Type B pancreatic cell (in vitro differentiated cells): ENCODE measurements around the gene GSTCD. TPM values are rescaled to one million over a fixed set of nuclear protein-coding genes. Genes with fewer than 3 reads are reported as not detected.

ENCODE experiments used
- DNase-seq: peaks from one replicate; pipeline ENCODE4 v3.0.0; 2021; ENCODE audit warnings: mixed read lengths; ENCODE audit not compliant: unreplicated experiment; ENCODE audit errors: extremely low spot score
- H3K27ac Mint-ChIP-seq: 2 replicates; pipeline ENCODE4 v1.8.0; 2021; ENCODE audit warnings: mild to moderate bottlenecking, mixed read lengths
- H3K27me3 Mint-ChIP-seq: 2 replicates; pipeline ENCODE4 v1.8.0; 2021; ENCODE audit warnings: mixed read lengths
- H3K36me3 Mint-ChIP-seq: 2 replicates; pipeline ENCODE4 v1.8.0; 2021; ENCODE audit warnings: mixed read lengths
- H3K4me1 Mint-ChIP-seq: one replicate; pipeline ENCODE4 v1.8.0; 2021; ENCODE audit warnings: mixed read lengths; ENCODE audit not compliant: unreplicated experiment
- H3K4me3 Mint-ChIP-seq: 2 replicates; pipeline ENCODE4 v1.8.0; 2021; ENCODE audit warnings: mild to moderate bottlenecking, mixed read lengths
- H3K9me3 Mint-ChIP-seq: 2 replicates; pipeline ENCODE4 v1.8.0; 2021; ENCODE audit warnings: mixed read lengths
- total RNA-seq: library from RNA; stranded (reverse); gene quantifications from 2 replicates; pipeline ENCODE4 v1.2.1, GENCODE V29; 2021; ENCODE audit warnings: low replicate concordance
- TF ChIP-seq, protein P1 (sequence below): fragments of 200-600 bp; sonication (generic); conservative IDR thresholded peaks from 2 replicates; pipeline ENCODE4 v1.5.0; 2021; ENCODE audit warnings: antibody characterized with exemption, mild to moderate bottlenecking

GSTCD gene
- total RNA-seq, 1 donor from 2014 or later: 23.3 TPM

DNA sequence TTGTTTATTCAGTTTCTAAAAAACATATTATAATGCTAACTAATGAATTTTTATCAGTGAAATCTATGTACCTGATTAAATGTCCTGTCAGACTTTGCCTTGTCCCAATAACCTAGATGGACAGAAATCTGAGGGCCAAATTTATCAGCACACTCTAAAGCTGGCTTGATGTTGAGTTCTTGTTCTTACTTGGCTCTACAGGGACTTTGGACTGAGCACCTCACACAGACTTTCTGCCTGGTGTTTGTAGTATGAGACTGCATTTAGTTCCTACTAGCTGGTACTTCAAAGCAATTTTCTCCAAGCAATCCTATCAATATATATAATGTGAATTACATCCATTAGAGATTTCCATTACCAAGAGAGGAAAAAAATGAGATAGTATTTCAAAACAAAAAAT lies 37.9 kb upstream of the GSTCD start:
- no peak overlapping the region for H3K27ac Mint-ChIP-seq
- no peak for DNase-seq
- H3K9me3 Mint-ChIP-seq: no peaks in the 10 kb centered on the region
- no peaks in the 10 kb centered on the region for H3K36me3 Mint-ChIP-seq
- H3K27me3 Mint-ChIP-seq: no peaks in the 10 kb centered on the region
- TF ChIP-seq, protein P1, sequence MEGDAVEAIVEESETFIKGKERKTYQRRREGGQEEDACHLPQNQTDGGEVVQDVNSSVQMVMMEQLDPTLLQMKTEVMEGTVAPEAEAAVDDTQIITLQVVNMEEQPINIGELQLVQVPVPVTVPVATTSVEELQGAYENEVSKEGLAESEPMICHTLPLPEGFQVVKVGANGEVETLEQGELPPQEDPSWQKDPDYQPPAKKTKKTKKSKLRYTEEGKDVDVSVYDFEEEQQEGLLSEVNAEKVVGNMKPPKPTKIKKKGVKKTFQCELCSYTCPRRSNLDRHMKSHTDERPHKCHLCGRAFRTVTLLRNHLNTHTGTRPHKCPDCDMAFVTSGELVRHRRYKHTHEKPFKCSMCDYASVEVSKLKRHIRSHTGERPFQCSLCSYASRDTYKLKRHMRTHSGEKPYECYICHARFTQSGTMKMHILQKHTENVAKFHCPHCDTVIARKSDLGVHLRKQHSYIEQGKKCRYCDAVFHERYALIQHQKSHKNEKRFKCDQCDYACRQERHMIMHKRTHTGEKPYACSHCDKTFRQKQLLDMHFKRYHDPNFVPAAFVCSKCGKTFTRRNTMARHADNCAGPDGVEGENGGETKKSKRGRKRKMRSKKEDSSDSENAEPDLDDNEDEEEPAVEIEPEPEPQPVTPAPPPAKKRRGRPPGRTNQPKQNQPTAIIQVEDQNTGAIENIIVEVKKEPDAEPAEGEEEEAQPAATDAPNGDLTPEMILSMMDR: no peak
- no peaks in the 10 kb centered on the region for H3K4me1 Mint-ChIP-seq
- H3K4me3 Mint-ChIP-seq: no peak overlapping the region

- H3K36me3 Mint-ChIP-seq: no peaks in the 10 kb centered on the region
- H3K27ac Mint-ChIP-seq: no peak overlapping the region
- no peaks in the 10 kb centered on the region for H3K4me1 Mint-ChIP-seq
- H3K4me3 Mint-ChIP-seq: no peak overlapping the region
- H3K27me3 Mint-ChIP-seq: no peaks in the 10 kb centered on the region
- no peak for DNase-seq
- H3K9me3 Mint-ChIP-seq: no peaks in the 10 kb centered on the region
- TF ChIP-seq, protein P1: no peak
These were observed 37.3 kb upstream of the GSTCD start for GRCh38 chr4:105671301-105671700.

DNA sequence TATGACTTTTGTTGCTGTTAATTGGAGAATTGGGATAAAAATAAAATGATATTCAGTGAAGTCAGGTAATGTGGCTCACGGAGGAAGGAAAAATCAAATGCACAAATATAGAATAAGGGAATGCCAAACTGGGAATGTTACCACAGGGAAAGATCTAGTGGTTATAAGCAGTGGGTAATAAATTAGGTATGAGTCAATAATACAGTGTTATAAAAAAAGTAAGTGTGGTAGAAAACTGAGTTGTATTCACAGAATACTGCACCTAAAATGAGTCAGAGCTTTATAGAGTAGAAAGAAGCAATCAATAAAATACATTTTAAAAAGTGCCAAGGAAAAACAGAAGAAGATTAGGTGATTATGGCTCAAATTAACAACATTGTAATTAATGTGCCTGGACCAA lies 34.6 kb upstream of the GSTCD start:
- Mint-ChIP-seq H3K9me3 (peaks cover 2% of the 10 kb centered on the region), H3K27me3 (no peaks in the 10 kb centered on the region), H3K27ac (no peak overlapping the region), H3K36me3 (no peaks in the 10 kb centered on the region), H3K4me1 (peaks cover 1% of the 10 kb centered on the region), H3K4me3 (no peak overlapping the region)
- TF ChIP-seq, protein P1: no peak
- no peak for DNase-seq

- Mint-ChIP-seq H3K9me3 (peaks cover 4% of the 10 kb centered on the region), H3K27ac (no peak overlapping the region), H3K27me3 (no peaks in the 10 kb centered on the region), H3K4me1 (peaks cover 3% of the 10 kb centered on the region), H3K36me3 (peaks cover 8% of the 10 kb centered on the region), H3K4me3 (no peak overlapping the region)
- no peak for DNase-seq
- TF ChIP-seq, protein P1: no peak
These were observed 30.9 kb upstream of the GSTCD start for GRCh38 chr4:105677709-105678108.

DNA sequence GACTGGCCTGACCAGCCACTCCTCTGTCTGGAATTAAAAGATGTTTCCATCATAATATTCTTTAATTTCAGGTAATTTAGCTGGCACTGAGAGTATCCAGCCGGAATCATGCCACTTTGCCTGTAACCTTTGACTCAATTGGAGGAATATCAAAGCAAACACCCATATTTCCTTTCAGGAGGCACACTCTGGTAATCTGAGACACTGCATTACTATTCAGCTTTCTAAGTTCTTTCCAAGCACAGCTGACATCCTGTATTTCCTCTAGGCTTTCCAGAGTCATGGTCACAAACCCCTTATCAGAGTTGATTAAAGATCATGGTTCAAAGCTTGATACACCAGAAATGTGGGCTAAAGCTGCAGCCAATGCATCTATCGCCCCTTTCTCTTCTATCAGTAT lies 29.4 kb upstream of the GSTCD start:
- peaks cover 4% of the 10 kb centered on the region for H3K9me3 Mint-ChIP-seq
- H3K27me3 Mint-ChIP-seq: no peaks in the 10 kb centered on the region
- H3K27ac Mint-ChIP-seq: no peak overlapping the region
- no peak overlapping the region for H3K4me3 Mint-ChIP-seq
- DNase-seq: no peak
- H3K36me3 Mint-ChIP-seq: peaks cover 11% of the 10 kb centered on the region
- TF ChIP-seq, protein P1: no peak
- peaks cover 7% of the 10 kb centered on the region for H3K4me1 Mint-ChIP-seq

DNA sequence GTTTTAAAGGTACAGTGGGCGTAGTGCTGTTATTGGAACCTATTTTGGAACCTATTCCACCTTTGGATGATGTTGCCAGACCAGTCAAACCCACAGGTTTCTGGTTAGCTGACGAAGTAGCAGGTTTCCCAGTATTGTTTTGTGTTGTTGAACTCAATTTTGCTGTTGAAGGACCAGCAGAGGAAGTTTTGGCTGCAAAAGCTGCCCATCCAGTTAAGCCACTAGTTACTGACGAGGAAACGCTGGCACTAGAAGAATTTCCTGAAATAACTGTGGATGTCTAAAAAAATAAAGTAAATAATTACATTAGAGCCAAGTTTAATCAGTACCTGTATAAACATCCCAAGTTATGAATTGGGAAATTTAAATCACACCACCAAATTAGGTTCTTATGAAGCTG lies 25.5 kb upstream of the GSTCD start:
- no peak for DNase-seq
- Mint-ChIP-seq H3K9me3 (peaks cover 4% of the 10 kb centered on the region), H3K27ac (no peak overlapping the region), H3K4me1 (peaks cover 7% of the 10 kb centered on the region), H3K27me3 (no peaks in the 10 kb centered on the region), H3K4me3 (no peak overlapping the region), H3K36me3 (peaks cover 19% of the 10 kb centered on the region)
- TF ChIP-seq, protein P1: no peak
